ENCODE measurements around the gene SERPIND1.

GRCh38 chr22:20785415-20785814, 11.5 kb downstream of the SERPIND1 start:
- no peak for TF ChIP-seq CTCF (IDR thresholded peaks at IDR 0.05)
- TF ChIP-seq POLR2AphosphoS5 (IDR thresholded peaks at IDR 0.05) = no peak

Data from prostate gland (tissue), 2 donors.